ENCODE data around the gene FAM81A.

DNA sequence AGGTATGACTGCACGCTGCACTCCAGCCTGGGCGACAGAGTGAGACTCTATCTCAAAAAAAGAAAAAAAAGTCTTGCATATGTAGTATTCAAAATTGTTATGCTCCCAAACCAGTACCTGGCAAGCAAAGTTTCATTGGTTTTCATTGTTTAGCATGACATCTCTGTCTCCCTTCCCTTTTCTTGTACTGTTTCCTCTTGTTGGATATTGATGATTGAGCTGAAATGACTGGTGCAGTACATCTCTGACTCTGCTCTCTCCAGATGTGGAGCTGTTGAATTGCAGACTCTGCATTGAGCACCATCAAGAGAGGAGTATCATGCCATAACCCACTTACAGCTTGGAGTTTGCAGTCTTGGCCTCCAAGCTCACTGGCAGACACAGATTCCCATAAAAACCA lies 77.2 kb downstream of the FAM81A start:
- TF ChIP-seq KDM5A (IDR thresholded peaks at IDR 0.05) (no peak), PBX3 (IDR thresholded peaks at IDR 0.05) (no peak), CTCF (IDR thresholded peaks at IDR 0.05) (no peak), CEBPB (IDR thresholded peaks at IDR 0.05) (no peak), POLR2A (IDR thresholded peaks at IDR 0.05; ENCODE audit: low read length) (no peak), RCOR1 (IDR thresholded peaks at IDR 0.05; ENCODE audit: low read depth, low read length) (no peak)
- TF ChIP-seq, protein P1, sequence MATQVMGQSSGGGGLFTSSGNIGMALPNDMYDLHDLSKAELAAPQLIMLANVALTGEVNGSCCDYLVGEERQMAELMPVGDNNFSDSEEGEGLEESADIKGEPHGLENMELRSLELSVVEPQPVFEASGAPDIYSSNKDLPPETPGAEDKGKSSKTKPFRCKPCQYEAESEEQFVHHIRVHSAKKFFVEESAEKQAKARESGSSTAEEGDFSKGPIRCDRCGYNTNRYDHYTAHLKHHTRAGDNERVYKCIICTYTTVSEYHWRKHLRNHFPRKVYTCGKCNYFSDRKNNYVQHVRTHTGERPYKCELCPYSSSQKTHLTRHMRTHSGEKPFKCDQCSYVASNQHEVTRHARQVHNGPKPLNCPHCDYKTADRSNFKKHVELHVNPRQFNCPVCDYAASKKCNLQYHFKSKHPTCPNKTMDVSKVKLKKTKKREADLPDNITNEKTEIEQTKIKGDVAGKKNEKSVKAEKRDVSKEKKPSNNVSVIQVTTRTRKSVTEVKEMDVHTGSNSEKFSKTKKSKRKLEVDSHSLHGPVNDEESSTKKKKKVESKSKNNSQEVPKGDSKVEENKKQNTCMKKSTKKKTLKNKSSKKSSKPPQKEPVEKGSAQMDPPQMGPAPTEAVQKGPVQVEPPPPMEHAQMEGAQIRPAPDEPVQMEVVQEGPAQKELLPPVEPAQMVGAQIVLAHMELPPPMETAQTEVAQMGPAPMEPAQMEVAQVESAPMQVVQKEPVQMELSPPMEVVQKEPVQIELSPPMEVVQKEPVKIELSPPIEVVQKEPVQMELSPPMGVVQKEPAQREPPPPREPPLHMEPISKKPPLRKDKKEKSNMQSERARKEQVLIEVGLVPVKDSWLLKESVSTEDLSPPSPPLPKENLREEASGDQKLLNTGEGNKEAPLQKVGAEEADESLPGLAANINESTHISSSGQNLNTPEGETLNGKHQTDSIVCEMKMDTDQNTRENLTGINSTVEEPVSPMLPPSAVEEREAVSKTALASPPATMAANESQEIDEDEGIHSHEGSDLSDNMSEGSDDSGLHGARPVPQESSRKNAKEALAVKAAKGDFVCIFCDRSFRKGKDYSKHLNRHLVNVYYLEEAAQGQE (IDR thresholded peaks at IDR 0.05), result no peak
- TF ChIP-seq, protein P2, sequence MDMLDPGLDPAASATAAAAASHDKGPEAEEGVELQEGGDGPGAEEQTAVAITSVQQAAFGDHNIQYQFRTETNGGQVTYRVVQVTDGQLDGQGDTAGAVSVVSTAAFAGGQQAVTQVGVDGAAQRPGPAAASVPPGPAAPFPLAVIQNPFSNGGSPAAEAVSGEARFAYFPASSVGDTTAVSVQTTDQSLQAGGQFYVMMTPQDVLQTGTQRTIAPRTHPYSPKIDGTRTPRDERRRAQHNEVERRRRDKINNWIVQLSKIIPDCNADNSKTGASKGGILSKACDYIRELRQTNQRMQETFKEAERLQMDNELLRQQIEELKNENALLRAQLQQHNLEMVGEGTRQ (IDR thresholded peaks at IDR 0.05), result no peak
